H1 (cell line): ENCODE data around the gene PFDN6. TPM values are rescaled to one million over a fixed set of nuclear protein-coding genes. Genes with fewer than 3 reads are reported as not detected.
A peak's percentile ranks its signal among the peaks of the same experiment; 100 is the strongest.

ENCODE experiments used
- ASH2L ChIP-seq: fragments of 200-600, 300-600 bp; sonication (generic); IDR thresholded peaks from one replicate; pipeline ENCODE4 v1.7.1; 2017; ENCODE audit warnings: low read length
- CBX5 ChIP-seq: fragments of 300-800, 300-1000 bp; sonication (generic); IDR thresholded peaks from 2 replicates; pipeline ENCODE4 v1.7.1; 2016; ENCODE audit warnings: antibody characterized with exemption, low read length, low read depth
- CHD1 ChIP-seq: IDR thresholded peaks from 2 replicates; pipeline ENCODE4 v1.6.1; 2012; ENCODE audit warnings: low read depth, low read length, improper control_type of control experiment
- CHD2 ChIP-seq: IDR thresholded peaks from 2 replicates; pipeline ENCODE4 v1.6.1; 2012; ENCODE audit warnings: low read length, improper control_type of control experiment
- MAX ChIP-seq: IDR thresholded peaks from 2 replicates; pipeline ENCODE4 v1.6.1; 2012; ENCODE audit warnings: inconsistent platforms
- RFX5 ChIP-seq: IDR thresholded peaks from 2 replicates; pipeline ENCODE4 v1.6.1; 2011; ENCODE audit warnings: low read depth, low read length, improper control_type of control experiment, borderline replicate concordance
- SIRT6 ChIP-seq: IDR thresholded peaks from one replicate; pipeline ENCODE4 v1.7.1; 2012; ENCODE audit warnings: low read length, inconsistent platforms
- SP1 ChIP-seq: IDR thresholded peaks from 2 replicates; pipeline ENCODE4 v1.6.1; 2011; ENCODE audit warnings: low read depth, low read length
- TEAD4 ChIP-seq: IDR thresholded peaks from 2 replicates; pipeline ENCODE4 v1.6.1; 2012; ENCODE audit warnings: low read depth, low read length, inconsistent platforms, mixed read lengths
- USF2 ChIP-seq: IDR thresholded peaks from 2 replicates; pipeline ENCODE4 v1.6.1; 2011; ENCODE audit warnings: low read length, improper control_type of control experiment
- polyA plus RNA-seq, 7 experiments: library from polyadenylated mRNA; depleted of rRNA in 3 of 7; stranded (reverse) in 5 of 7; unstranded in 2 of 7; fragments of >200 nt in 5 of 7; fragments of 200-250 nt in 2 of 7; gene quantifications; 1 replicate in 5 of 7; 2 replicates in 1 of 7; 4 replicates in 1 of 7; pipeline versions ENCODE4 v1.2.1 to v1.2.3, GENCODE V29; 2011 to 2013; ENCODE audit warnings: missing spikeins in 2 of 7, mixed read lengths in 2 of 7
- total RNA-seq: library from RNA; stranded (reverse); fragmentation: NEBNext Ultra II Directional; extraction: Animal tissue kit (Norgen Biotek cat#: 25700); gene quantifications from 2 replicates; pipeline ENCODE4 v1.2.1, GENCODE V29; 2021

Gene PFDN6
- total and polyA plus RNA-seq, 2 of the 8 experiments (the other 6 are each of a cell fraction or from before 2014, with no cell fraction given), result 32.0 to 95.7 TPM

- TF ChIP-seq ASH2L (no peak), SIRT6 (no peak), CHD1 (no peak), CBX5 (no peak), MAX (peak; percentile 51; the same call in 1 of the 2 replicates), USF2 (peak; percentile 26; the same call in 1 of the 2 replicates), RFX5 (no peak), TEAD4 (no peak), CHD2 (no peak), SP1 (no peak)
These were observed 25.1 kb downstream of the PFDN6 start (continued) for GRCh38 chr6:33314515-33314942.
